Retina (tissue), 1 donor: ENCODE results near the gene RNPEPL1.
"Not testable (repeated sequence)": the region's sequence is repeated elsewhere in the genome, so short reads cannot be mapped to it uniquely, and the experiment has no call there.

Experiments
- DNase-seq: peaks from one replicate; pipeline ENCODE4 v3.0.0-alpha.2; 2016

RNPEPL1 gene

DNA sequence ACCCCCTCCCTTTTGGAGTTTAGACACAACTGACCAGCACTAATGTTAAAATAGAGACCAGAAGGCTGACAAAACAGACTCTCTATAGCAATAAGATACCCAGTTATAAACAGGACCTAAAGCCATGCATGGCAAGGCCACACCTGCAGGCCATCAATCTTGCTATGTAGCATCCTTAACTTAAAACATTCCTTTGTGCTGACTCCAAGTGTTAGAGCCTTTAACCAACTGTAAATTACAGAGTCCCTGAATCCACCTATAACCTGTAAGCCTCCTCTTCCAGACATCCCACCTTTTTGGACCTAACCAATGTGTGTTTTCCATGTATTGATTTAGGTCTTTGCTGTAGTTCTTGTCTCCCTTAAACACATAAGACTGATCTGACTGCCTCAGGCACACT is 28.4 kb upstream of the RNPEPL1 start:
- DNase-seq, result no peak

DNA sequence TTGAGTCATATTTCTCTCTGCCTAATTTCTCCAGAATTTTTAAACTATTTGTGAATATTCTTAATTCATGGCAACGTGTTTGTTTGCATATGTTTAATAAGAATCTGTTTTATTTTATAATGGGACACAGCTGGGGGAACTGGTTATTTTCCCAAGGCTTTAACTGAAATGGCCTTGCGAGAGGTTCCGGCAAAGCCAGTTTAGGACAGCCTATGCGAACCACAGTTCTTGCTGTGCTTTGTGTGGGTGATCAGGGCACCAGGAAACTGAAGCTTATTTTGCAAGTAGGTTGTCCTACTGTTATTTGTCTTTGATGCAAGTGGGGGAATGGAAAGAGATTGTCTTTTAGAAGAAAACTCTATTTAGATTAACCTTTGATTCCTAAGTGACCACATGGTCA is 17.0 kb upstream of the RNPEPL1 start:
- no peak for DNase-seq

DNA sequence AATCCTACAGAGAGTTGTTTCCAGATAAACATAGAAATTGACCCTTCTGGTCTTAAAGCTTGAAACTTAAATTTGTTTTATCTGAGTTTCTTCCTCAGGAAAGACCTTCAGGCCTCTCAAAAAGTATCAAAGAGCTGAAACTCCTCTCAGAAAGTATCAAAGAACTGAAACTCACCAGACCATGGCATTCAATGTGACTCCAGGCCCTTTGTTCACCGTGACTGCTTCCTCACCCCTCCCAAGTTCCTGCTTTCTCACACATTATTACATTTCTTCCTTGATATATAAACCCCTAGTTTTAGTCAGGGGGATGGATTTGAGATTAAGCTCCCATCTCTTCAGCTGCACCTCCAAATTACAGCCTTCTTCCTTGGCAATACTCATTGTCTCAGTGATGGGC is 16.5 kb upstream of the RNPEPL1 start:
- DNase-seq, result no peak

DNA sequence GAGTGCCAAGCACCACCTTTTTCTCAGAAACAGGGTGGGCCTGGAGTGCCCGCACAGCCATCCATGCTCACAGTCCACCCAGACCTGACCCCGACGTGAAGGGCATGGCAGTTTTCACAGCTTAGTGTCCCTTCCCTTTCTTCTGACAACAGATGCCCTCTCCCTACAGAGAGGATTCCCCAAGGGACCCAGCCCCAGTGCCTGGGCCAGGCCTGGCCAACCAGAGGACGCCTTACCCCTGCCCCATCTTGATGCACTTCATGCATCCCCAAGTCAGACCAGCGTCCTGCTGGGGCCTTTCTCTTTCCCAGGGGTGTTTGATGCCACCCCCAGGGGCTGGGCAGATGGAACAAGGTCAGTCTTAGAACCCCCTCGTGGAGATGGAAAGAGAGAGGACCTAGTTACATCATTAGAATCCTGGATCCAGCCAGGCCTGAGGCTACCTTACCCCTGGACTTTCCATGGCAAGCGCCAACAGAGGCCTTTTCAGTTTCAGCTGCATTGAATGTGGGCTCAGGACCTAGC is 14.3 kb upstream of the RNPEPL1 start:
- no peak for DNase-seq

DNA sequence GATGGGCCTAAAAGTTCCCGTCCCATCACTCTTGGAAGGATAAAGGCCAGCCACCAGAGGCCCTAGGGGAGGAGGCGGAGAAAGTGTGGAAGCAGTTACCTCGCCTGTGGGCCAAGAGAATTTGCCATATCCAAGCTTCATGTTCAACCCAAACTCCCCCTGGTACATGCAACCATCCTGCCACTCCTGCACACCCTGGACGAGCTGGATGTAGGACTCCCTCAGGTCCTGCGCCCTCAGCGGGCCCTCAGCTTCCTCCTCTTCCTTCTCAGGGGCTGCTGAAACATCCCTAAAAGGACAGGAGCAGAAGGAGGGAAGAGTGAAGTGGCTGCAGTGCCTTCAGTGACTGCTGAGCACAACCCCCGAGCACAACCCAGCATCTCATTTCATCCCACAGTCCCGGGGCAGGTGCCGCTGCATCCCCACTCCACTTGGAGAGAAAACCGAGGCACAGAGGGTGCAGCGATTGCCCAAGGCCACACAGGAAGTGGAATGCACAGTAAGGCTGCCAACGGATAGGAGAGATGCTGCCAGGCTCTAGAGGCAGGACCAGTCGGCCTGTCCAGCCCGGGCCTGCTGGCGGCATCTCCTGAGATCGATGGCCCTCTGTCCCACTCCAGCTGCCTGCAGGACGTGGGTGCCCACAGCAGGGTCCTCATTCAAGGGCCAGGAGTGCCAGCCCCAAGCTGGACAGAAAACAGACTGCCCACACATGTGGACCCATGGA is 13.4 kb upstream of the RNPEPL1 start:
- DNase-seq, result no peak

DNA sequence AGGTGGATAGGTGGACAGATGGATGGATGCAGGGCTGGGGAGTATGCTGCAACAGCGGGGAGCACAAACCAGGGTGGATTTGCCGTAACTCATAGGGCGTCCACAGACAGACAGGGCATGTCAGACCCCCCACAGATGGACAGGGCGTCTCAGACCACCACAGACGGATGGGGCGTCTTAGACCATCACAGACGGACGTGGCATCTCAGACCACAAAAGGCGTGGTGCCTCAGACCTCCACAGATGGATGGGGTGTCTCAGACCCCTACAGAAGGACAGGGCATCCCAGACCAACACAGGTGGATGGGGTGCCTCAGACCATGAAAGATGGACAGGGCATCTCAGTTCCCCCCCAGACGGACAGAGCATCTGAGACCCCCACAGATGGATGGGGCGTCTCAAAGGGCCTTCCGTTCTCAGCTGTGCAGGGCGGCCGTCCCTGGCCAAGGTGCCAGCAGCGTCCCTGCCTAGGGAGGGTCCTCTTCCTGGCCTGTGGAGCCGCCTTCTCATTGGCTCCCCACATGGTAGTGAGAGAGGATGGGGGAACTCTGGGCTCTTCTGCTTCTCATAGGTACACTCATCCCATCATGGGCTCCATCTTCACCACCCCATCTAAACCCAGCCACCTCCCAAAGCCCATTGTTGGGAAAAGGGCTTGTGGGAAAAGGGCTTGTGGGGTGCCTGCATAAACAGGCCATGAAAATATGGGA is 12.6 kb upstream of the RNPEPL1 start:
- no peak for DNase-seq

DNA sequence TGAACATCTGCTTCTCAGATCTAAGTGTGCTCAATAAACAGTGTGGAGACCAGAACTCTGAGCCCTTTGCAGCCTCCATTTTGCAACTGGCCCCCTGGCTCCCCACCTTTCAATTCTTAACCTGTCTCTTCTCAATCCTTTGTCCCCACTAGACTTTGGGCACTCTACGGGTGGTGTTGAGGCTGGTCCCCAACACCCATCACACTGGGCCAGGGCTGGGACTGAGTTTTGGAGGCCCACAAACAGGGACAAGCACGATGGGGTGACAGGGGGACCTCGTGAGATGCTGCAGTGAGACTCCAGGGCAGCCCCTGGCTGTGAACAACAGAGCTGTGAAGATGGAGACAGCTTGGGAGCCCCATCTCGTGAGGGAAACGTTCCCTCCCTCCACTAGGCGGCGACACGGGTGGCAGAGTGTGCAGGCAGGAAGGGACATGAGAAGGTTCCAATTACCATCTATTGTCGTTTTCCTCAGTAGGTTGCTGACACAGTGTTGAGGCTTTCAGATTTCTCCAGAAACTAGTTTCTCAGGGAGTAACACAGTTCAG is 11.7 kb upstream of the RNPEPL1 start:
- no peak for DNase-seq

DNA sequence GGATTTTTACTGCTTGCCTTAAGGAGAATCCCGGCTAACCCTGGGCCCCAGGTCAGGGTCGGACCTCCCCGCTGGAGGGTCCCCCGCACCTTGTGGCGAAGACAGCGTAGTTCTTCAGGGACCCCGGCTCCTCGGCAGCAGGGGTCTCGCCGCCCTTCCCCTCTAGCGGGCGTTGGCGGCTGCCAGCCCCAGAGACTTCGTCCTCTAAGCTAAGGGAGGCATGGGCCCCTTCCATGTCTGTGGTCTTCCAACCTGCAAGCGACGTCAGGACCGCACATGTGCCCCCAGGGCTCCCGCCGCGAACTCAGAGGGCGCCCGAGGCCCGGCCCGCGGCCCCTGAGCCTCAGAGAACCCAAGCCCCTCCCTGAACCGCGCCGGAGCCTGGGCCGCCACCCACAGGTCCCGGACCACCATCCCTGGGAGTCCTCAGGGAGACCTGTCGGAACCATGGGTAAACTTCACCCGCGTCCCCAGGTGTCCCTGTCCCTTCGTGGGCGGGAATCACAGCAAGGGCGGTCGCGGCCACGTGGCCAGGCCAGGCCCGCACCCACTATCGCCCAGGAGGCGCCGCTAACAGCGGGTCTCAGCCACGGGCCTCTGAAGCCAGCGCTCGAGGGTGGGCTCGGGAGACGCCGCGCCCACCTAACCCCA is 11.1 kb upstream of the RNPEPL1 start:
- peak; percentile 68 for DNase-seq

DNA sequence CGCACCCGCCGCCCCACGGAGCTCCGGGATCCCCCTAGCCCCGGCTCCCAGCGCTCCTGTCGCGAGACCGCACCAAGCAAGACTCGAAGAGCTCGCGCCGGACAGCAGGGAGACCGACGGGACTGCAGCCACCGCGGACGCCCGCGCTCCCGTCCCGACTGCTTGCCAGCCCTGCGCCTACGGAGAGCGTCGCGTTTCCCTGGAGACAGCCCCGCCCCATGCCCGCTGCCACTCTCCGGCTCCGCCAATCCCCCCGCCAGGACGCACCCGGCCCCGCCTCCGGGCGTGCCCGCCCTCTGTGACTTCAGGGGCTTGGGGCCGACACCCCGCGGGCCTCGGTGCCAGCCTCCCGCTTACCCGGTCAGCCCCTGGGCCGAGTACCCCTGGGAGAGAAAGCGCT is 10.5 kb upstream of the RNPEPL1 start, which contains the start of gene ANKMY1:
Gene ANKMY1, minus strand, starts transcription at position 181 of the 400 bp plus-strand sequence. CDS start 653 bp downstream, outside the sequence.
- peak; percentile 74 for DNase-seq

DNA sequence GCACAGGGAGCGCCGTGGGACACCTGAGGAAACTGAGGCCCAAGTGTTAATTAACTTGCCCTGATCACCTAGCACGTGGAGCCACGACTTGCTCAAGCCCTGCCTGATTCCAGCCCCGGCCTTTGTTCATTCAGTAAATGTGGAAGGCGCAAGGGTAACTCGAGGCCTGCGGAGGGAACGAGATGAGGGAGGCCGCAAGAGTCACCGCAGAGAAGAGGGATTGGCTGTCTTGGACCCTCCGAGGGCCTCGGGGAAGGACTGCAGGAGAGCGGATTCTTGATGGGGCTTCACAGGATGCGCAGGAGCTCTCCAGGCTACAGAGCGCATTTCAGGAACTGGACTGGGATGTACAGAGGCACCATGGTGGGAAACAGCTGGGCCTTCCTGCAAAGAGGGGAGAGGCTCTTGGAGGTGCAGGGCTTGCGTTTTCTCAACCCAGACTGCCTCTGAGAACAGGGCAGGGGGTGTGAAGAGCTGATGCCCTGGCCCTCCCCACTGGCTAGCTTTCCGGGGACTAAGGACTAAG is 10.0 kb upstream of the RNPEPL1 start:
- no peak for DNase-seq

DNA sequence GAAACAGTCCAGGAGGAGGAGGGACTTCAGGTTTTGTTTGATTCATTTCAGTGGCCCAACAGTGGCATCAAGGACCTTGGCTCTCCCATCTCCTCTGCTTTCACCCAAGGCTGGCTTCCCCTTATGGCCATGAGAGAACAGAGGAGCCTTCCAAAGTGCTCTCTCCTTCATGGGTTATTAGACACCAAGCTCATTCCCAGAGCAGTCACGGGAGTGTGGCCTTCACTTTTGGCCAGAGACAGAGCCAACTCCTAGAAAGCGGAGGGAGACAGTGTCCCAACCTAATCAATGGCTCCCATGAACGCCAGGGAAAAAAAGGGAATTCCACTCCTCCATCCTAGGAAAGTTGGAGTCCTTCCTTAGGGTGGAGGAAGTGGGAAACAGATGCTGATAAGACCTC is 9.0 kb upstream of the RNPEPL1 start:
- DNase-seq, result no peak

DNA sequence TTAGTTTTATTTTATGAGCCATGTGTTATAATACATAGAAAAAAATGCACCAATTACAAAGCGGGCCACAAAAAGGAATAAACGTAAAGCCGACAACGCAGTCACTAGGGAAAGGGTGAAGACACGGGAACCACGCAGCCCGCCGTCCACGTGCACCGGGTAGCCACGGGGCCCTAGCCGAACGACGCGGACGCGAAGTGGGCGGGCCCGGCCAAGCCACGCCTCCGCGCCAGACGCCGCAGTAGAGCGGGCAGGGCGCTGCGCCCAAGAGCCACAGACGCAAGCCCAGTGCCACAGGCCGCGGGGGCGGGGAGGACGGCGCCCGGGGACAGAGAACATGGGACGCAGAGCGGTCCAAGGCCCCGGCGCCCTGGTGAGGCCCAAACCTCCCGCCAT is 8.2 kb upstream of the RNPEPL1 start, which contains the start of gene DUSP28:
Gene DUSP28, plus strand, starts transcription at position 274 of the 396 bp plus-strand sequence. CDS start 328 bp downstream, outside the sequence.
- no peak for DNase-seq

DNA sequence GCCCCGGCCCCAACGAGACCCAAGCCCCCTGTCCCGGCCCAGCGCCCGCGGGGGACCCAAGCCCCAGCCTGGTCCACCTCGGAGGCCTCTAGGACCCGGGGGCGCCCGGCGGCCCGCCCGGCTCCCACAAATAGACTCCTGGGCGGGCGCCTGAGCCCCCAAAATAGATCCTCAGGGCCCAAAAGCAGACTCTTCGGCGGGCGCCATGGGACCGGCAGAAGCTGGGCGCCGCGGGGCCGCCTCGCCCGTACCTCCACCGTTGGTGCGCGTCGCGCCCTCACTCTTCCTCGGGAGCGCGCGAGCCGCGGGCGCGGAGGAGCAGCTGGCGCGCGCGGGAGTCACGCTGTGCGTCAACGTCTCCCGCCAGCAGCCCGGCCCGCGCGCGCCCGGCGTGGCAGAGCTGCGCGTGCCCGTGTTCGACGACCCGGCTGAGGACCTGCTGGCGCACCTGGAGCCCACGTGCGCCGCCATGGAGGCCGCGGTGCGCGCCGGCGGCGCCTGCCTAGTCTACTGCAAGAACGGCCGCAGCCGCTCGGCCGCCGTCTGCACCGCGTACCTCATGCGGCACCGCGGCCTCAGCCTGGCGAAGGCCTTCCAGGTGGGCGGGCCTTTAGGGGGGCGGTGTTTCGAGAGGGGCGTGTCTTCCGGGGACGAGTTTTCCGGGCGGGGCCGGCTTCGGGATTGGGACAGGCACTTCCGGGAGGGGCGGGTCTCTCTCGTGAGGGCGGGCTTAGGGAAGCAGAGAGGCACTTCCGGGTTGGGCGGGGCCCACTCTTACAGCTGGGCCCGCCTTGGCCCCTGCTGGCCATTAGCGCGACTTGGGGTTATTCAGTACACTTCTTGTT is 7.6 kb upstream of the RNPEPL1 start:
- peak; percentile 98 for DNase-seq

DNA sequence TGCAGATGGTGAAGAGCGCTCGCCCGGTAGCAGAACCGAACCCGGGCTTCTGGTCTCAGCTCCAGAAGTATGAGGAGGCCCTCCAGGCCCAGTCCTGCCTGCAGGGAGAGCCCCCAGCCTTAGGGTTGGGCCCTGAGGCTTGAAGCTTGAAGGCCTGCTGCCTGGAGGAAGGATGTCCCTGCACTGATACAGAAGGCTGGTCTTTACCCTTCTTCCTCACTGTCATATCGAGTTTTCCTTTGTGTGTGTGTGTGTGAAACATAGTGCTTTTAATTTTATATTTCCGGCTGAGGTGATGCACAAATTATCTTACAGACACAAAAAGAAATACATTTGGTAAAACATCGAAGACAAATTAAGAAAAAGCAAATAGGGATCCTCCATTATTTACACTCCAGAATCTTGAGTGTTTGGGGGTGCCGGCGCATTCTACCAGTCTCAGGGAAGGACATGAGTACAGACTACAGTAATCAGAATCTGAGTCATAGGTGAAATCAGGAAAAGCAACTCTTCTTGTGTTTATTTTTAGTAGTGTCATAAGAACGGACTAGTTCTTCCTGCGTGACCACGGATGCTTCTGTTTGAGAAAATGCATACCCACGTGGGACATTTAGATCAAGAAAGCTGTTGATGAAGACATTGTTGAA is 6.8 kb upstream of the RNPEPL1 start:
- no peak for DNase-seq

DNA sequence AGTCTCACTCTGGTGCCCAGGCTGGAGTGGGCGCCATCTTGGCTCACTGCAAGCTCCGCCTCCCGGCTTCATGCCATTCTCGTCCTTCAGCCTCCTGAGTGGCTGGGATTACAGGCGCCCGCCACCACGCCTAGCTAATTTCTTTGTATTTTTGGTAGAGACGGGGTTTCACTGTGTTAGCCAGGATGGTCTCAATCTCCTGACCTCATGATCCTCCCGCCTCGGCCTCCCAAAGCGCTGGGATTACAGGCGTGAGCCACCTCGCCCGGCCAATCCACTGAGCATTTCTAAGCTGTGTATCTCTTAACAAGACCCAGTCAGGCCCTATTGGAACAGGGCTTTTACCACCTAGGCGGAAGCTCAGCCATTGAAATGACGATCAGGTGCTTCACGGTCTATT is 5.1 kb upstream of the RNPEPL1 start:
- not testable (repeated sequence) for DNase-seq

DNA sequence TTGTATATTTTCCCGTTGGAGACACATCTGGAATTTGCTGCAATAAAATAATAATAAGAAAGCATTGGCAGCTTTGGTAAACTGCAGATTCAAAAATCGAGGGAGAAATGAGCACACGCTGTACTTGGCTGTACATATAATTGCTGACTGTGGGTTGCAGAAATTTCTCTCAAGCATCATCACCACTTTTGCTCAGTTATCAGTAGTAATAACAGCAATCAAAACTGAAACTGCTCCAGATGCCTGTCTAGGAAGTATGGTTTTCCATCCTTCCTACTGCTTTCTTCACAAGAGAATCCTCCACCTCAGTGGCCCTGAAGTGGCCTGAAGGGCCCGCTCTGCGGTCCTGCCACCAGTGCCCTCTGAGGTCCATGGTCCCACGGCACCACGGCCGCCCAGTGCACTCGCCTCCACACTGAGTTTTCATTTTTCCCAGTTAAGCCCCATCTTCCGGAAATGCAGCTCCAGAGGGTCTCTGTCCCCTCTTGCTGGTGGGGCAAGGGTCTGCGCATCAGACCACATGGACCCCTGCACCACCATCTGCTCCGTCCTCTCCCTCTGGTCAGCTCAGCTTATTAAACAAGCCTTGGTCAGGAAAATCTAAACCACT is 4.2 kb upstream of the RNPEPL1 start:
- no peak for DNase-seq

DNA sequence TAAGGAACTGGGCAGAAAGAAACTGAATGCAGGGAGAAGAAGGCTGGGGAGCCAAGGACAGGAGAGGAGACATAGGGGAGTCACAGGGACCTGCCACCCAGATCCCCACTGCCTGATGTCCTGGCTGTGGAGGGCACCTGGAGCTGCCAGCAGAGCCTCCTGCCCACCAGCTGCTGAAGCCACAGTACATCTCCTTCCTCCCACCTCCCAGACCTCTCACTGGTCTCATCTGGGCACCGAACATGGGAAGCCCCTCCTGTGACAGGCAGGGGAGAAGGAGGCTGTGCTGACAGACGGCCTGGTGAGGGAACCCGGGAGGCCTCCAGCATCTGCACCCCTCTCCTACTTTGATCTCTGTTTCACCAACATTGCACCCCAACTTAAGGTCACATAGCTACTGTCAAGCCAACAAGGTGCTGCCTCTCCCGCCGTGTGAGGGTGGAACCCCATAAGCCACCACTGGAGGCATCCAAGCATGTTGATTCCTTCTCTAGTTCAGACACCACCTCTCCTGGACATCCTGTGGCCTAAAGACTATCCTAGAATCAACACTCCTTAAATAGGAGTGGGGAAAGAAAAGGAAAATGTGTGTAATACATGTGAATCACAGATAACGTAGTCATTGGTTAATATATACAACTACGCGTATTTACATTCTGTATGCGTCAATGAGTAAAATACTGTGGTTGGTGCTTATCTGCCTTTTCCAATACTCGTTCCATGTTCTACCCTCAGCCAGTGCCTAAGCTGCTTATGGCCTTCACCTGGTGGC is 3.5 kb upstream of the RNPEPL1 start:
- DNase-seq, result no peak

DNA sequence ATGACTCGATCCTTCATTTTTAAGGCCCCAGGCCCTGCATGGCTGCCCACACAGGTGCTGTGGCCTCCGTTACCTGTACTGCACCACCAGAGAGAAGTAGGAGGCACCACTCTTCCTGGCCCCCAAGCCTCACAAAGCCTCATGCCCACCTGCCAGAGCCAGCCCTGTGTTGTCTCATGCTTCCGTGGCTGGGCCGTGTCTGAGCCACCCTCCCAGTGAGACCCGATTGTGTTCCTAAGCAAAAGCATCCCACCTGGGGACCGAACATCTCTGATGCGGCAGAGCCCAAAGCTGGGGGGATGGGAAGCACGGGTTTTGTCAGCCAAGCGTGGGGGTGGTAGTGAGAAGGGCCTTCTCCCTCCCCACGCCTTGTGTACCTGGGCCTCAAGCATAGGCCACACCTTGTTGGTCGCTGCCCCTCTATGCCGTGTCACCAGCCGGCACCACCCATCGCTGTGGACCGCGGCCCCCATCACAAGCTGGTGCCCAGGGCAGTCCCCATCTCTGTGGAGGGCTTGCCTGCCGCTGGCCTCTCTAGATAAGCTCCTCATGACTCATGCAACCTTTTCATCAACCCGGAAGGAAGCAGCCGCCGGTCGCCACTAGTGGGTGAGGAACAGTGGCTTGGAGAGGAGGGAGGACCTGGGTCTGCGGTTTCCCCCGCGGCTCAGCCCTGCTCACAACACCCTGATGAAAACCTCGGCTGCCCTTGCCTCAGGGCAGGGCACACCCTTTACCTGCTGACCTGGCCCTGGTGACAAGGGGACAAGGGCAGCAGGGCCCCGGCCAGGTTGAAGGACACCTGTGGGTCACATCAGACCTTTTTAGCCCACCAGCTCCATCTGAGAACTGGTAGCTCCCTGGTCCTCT is 2.7 kb upstream of the RNPEPL1 start:
- no peak for DNase-seq
